Psoas muscle (tissue), 8 donors: ENCODE results near the gene ASB15. TPM values are rescaled to one million over a fixed set of nuclear protein-coding genes. Genes with fewer than 3 reads are reported as not detected.

Source experiments
- ATAC-seq, 4 donors: fragments of 200-7000 bp; cut with Tn5 transposase; one replicate each; pipeline ENCODE4 v1.9.1; 2020; ENCODE audit warnings: moderate library complexity in 3 of 4, mild to moderate bottlenecking in 2 of 4
- DNase-seq, 2 donors: peaks; one replicate each; pipeline ENCODE4 v3.0.0-alpha.2; 2020
- H3K27ac ChIP-seq: fragments of 200-600 bp; one replicate; pipeline ENCODE4 v1.8.0; 2022
- H3K27me3 ChIP-seq, 3 donors: fragments of 200-600 bp in 1 of 3; one replicate each; pipeline versions ENCODE4 v1.6.1 to v1.8.0; 2013 to 2022; ENCODE audit warnings: low read length in 2 of 3, mild to moderate bottlenecking in 2 of 3, moderate library complexity in 1 of 3; ENCODE audit not compliant: insufficient read depth in 3 of 3
- H3K36me3 ChIP-seq, 2 donors: fragments of 200-600 bp in 1 of 2; one replicate each; pipeline versions ENCODE4 v1.6.1 to v1.8.0; 2013 to 2022; ENCODE audit warnings: low read depth in 1 of 2, mild to moderate bottlenecking in 1 of 2, moderate library complexity in 1 of 2; ENCODE audit not compliant: insufficient read depth in 1 of 2
- H3K4me1 ChIP-seq: fragments of 200-600 bp; one replicate; pipeline ENCODE4 v1.8.0; 2022
- H3K4me3 ChIP-seq: fragments of 200-600 bp; one replicate; pipeline ENCODE4 v1.8.0; 2022; ENCODE audit warnings: mild to moderate bottlenecking
- H3K9me3 ChIP-seq: fragments of 200-600 bp; one replicate; pipeline ENCODE4 v1.8.0; 2022
- WGBS, 3 donors: extraction: QIAGEN DNeasy Blood & Tissue Kit; methylation state at CpG; one replicate each; pipeline versions ENCODE4 v1.1.6 to v1.1.7; 2013; 5-methylcytosine and 5-hydroxymethylcytosine counted together
- intact Hi-C, 2 donors: fragments of 100-400 bp; cut with DNase I; formaldehyde crosslinking; loops; one replicate each; pipeline versions ENCODE4 v1.11.0 to v1.14.2; 2022
- polyA plus RNA-seq, 3 donors: library from polyadenylated mRNA; stranded (reverse); fragments of 200-250 nt; gene quantifications; one replicate each; pipeline ENCODE4 v1.2.3, GENCODE V29; 2013
- total RNA-seq, 4 donors: library from RNA; stranded (reverse); fragmentation: NEBNext Ultra II Directional in 2 of 4; extraction: Animal tissue kit (Norgen Biotek cat#: 25700) in 2 of 4; gene quantifications; one replicate each; pipeline versions ENCODE4 v1.2.1 to v1.2.4, GENCODE V29; 2021 to 2023
- TF ChIP-seq, protein P1 (sequence below): fragments of 200-600 bp; IDR thresholded peaks from one replicate; pipeline ENCODE4 v1.8.0; 2022; ENCODE audit warnings: antibody characterized with exemption
- donor health status: healthy with polysubstance abuse.
- donor health status: DM: no; HTN: no; CAD: no; lungs with moderate emphysema.
- donor health status: Bipolar disorder and iron deficiency.
- donor health status: healthy.
- donor health status: DM: yes; HTN: yes; CAD: no.
- donor health status: DM: no; HTN: no; CAD: no.
- donor health status: DM: no; HTN: no; CAD: no.
- donor health status: DM: yes; HTN: yes; CAD: no.

ASB15 gene
- total and polyA plus RNA-seq, 7 donors, result 0.12 to 23.6 (median 10.3) TPM

DNA sequence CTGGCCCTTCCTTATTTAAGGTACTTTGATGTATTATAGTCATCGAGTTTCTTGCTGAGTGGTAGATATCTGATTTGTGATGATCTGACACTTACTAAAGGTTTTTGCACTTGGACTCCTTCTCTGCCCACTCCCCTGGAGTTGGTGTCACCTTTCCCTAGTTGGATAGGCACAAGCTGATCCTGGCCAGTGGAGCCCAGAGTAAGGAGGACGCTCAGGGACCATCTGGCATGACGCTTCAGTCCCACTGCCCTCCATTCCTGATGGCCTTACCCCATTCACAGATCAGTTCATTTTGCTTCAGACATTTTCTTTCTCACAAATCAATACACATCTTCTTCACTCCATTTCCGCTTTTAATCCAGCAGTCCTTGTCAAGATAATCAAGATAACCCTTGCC is 20.1 kb downstream of the ASB15 start:
- no peak for DNase-seq
- H3K36me3 ChIP-seq, result peaks cover 0 to 23% of the 10 kb centered on the region in 2 donors
- intact Hi-C loops, result no loop called here
- H3K4me1 ChIP-seq, result peaks cover 21% of the 10 kb centered on the region
- H3K4me3 ChIP-seq, result no peak overlapping the region
- H3K9me3 ChIP-seq, result no peaks in the 10 kb centered on the region
- H3K27ac ChIP-seq, result peak overlapping the region; percentile 90
- ATAC-seq, result peak in 3 of 4 donors; percentile 36 to 57 (median 38)
- TF ChIP-seq, protein P1, sequence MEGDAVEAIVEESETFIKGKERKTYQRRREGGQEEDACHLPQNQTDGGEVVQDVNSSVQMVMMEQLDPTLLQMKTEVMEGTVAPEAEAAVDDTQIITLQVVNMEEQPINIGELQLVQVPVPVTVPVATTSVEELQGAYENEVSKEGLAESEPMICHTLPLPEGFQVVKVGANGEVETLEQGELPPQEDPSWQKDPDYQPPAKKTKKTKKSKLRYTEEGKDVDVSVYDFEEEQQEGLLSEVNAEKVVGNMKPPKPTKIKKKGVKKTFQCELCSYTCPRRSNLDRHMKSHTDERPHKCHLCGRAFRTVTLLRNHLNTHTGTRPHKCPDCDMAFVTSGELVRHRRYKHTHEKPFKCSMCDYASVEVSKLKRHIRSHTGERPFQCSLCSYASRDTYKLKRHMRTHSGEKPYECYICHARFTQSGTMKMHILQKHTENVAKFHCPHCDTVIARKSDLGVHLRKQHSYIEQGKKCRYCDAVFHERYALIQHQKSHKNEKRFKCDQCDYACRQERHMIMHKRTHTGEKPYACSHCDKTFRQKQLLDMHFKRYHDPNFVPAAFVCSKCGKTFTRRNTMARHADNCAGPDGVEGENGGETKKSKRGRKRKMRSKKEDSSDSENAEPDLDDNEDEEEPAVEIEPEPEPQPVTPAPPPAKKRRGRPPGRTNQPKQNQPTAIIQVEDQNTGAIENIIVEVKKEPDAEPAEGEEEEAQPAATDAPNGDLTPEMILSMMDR, result no peak
- no peaks in the 10 kb centered on the region for H3K27me3 ChIP-seq
- 45 to 64% (median 53%) methylated on average over 4 of the region's 4 CpGs for WGBS, 3 donors

- Histone ChIP-seq H3K27ac (peak overlapping the region; percentile 90), H3K27me3 (no peaks in the 10 kb centered on the region), H3K4me3 (peak overlapping the region; percentile 47), H3K9me3 (no peaks in the 10 kb centered on the region), H3K36me3 (peaks cover 0 to 15% of the 10 kb centered on the region in 2 donors), H3K4me1 (peaks cover 21% of the 10 kb centered on the region)
- 26 to 39% (median 29%) methylated on average over 6 of the region's 6 CpGs for WGBS, 3 donors
- intact Hi-C loops, result no loop called here
- DNase-seq, result no peak
- TF ChIP-seq, protein P1, result no peak
- ATAC-seq, result peak; percentile 91 to 97 (median 96)
These were observed 21.2 kb downstream of the ASB15 start for GRCh38 chr7:123622660-123623386.

- peak in 1 of 2 donors; percentile 63 for DNase-seq
- ATAC-seq, result no peak
- H3K4me3 ChIP-seq, result no peak overlapping the region
- peaks cover 33% of the 10 kb centered on the region for H3K4me1 ChIP-seq
- H3K27me3 ChIP-seq, result no peaks in the 10 kb centered on the region
- no peaks in the 10 kb centered on the region for H3K9me3 ChIP-seq
- WGBS, 3 donors, result 62 to 67% (median 65%) methylated on average over 12 of the region's 12 CpGs
- H3K36me3 ChIP-seq, result peaks cover 0 to 15% of the 10 kb centered on the region in 2 donors
- peak overlapping the region; percentile 90 for H3K27ac ChIP-seq
- intact Hi-C loops, result no loop called here
- TF ChIP-seq, protein P1, result peak; percentile 54
These were observed 23.0 kb downstream of the ASB15 start for GRCh38 chr7:123624527-123625183.

- Histone ChIP-seq H3K27ac (peak overlapping the region; percentile 90), H3K9me3 (no peaks in the 10 kb centered on the region), H3K27me3 (no peaks in the 10 kb centered on the region), H3K4me1 (peaks cover 37% of the 10 kb centered on the region), H3K36me3 (peaks cover 0 to 15% of the 10 kb centered on the region in 2 donors), H3K4me3 (no peak overlapping the region)
- intact Hi-C loops, result no loop called here
- ATAC-seq, result no peak
- no peak for DNase-seq
- 44 to 61% (median 48%) methylated on average over 2 of the region's 2 CpGs for WGBS, 3 donors
- TF ChIP-seq, protein P1, result no peak
These were observed 23.6 kb downstream of the ASB15 start for GRCh38 chr7:123625254-123625653.
